Stimulated activated naive B cell treated with anti-CD40 and anti-IgM and Interleukin-4, amounts not matched to agents 10 μg/mL and 1 μg/mL and 100 μg/mL, for 72 hours (primary cell): ENCODE measurements around the gene RIMBP2.
"Not testable (repeated sequence)": the region's sequence is repeated elsewhere in the genome, so short reads cannot be mapped to it uniquely, and the experiment has no call there.

ENCODE experiments used
- ATAC-seq, 2 donors: fragments of 150-1000 bp; cut with Tn5 transposase; replicated peaks; 2 replicates each; pipeline ENCODE4 v1.10.0; 2021; ENCODE audit warnings: moderate library complexity in 1 of 2
- DNase-seq: peaks from one replicate; pipeline ENCODE4 v3.0.0; 2021
- H3K27ac Mint-ChIP-seq: one replicate; pipeline ENCODE4 v1.8.0; 2022; ENCODE audit warnings: mild to moderate bottlenecking, mixed read lengths
- H3K27me3 Mint-ChIP-seq, 2 donors: one replicate each; pipeline ENCODE4 v1.8.0; 2022; ENCODE audit warnings: mixed read lengths in 2 of 2
- H3K36me3 Mint-ChIP-seq, 2 donors: one replicate each; pipeline ENCODE4 v1.8.0; 2022; ENCODE audit warnings: mixed read lengths in 2 of 2, mild to moderate bottlenecking in 1 of 2
- H3K4me1 Mint-ChIP-seq, 2 donors: one replicate each; pipeline ENCODE4 v1.8.0; 2022; ENCODE audit warnings: mixed read lengths in 2 of 2, mild to moderate bottlenecking in 1 of 2
- H3K4me3 Mint-ChIP-seq, 2 donors: one replicate each; pipeline ENCODE4 v1.8.0; 2022; ENCODE audit warnings: mild to moderate bottlenecking in 2 of 2, mixed read lengths in 2 of 2, moderate library complexity in 1 of 2
- H3K9me3 Mint-ChIP-seq, 2 donors: one replicate each; pipeline ENCODE4 v1.8.0; 2022; ENCODE audit warnings: mixed read lengths in 2 of 2, mild to moderate bottlenecking in 1 of 2

Gene RIMBP2

GRCh38 chr12:130658145-130658911, 57.8 kb downstream of the RIMBP2 start:
- DNase-seq (no peak), ATAC-seq (no peak)
- Mint-ChIP-seq H3K27me3 (peaks cover 7 to 14% of the 10 kb centered on the region in 2 donors), H3K4me3 (no peak overlapping the region), H3K4me1 (peaks cover 0 to 3% of the 10 kb centered on the region in 2 donors), H3K9me3 (peaks cover 0 to 9% of the 10 kb centered on the region in 2 donors), H3K36me3 (peaks cover 0 to 2% of the 10 kb centered on the region in 2 donors), H3K27ac (no peak overlapping the region)

- peaks cover 11 to 14% of the 10 kb centered on the region in 2 donors for H3K27me3 Mint-ChIP-seq
- H3K4me1 Mint-ChIP-seq, result no peaks in the 10 kb centered on the region
- DNase-seq (no peak), ATAC-seq (no peak)
- H3K36me3 Mint-ChIP-seq, result peaks cover 0 to 2% of the 10 kb centered on the region in 2 donors
- H3K27ac Mint-ChIP-seq, result no peak overlapping the region
- peaks cover 0 to 9% of the 10 kb centered on the region in 2 donors for H3K9me3 Mint-ChIP-seq
- no peak overlapping the region for H3K4me3 Mint-ChIP-seq
Observed at GRCh38 chr12:130656411-130656810, 59.7 kb downstream of the RIMBP2 start.

GRCh38 chr12:130655881-130656280, 60.2 kb downstream of the RIMBP2 start:
- H3K27ac Mint-ChIP-seq, result no peak overlapping the region
- no peak for ATAC-seq
- H3K36me3 Mint-ChIP-seq, result peaks cover 0 to 2% of the 10 kb centered on the region in 2 donors

GRCh38 chr12:130655010-130655409, 61.1 kb downstream of the RIMBP2 start:
- no peak for ATAC-seq
- Mint-ChIP-seq H3K36me3 (peaks cover 0 to 2% of the 10 kb centered on the region in 2 donors), H3K4me3 (no peak overlapping the region), H3K9me3 (peaks cover 0 to 10% of the 10 kb centered on the region in 2 donors), H3K4me1 (no peaks in the 10 kb centered on the region), H3K27ac (no peak overlapping the region), H3K27me3 (peaks cover 11 to 18% of the 10 kb centered on the region in 2 donors)
- no peak for DNase-seq

More at GRCh38 chr12:130655881-130656280, 60.2 kb downstream of the RIMBP2 start:
- Mint-ChIP-seq H3K4me3 (no peak overlapping the region), H3K9me3 (peaks cover 0 to 9% of the 10 kb centered on the region in 2 donors), H3K27me3 (peaks cover 11 to 14% of the 10 kb centered on the region in 2 donors), H3K4me1 (no peaks in the 10 kb centered on the region)
- no peak for DNase-seq

GRCh38 chr12:130651188-130651959, 64.7 kb downstream of the RIMBP2 start:
- H3K36me3 Mint-ChIP-seq, result peaks cover 0 to 2% of the 10 kb centered on the region in 2 donors
- no peak overlapping the region for H3K27ac Mint-ChIP-seq
- ATAC-seq, result no peak
- H3K4me1 Mint-ChIP-seq, result no peaks in the 10 kb centered on the region
- H3K27me3 Mint-ChIP-seq, result peaks cover 11 to 18% of the 10 kb centered on the region in 2 donors
- H3K4me3 Mint-ChIP-seq, result no peak overlapping the region
- DNase-seq, result no peak
- H3K9me3 Mint-ChIP-seq, result peaks cover 0 to 11% of the 10 kb centered on the region in 2 donors

GRCh38 chr12:130650131-130650530, 66.0 kb downstream of the RIMBP2 start:
- H3K27ac Mint-ChIP-seq, result no peak overlapping the region
- H3K4me3 Mint-ChIP-seq, result no peak overlapping the region
- no peaks in the 10 kb centered on the region for H3K36me3 Mint-ChIP-seq
- ATAC-seq (no peak), DNase-seq (no peak)
- H3K27me3 Mint-ChIP-seq, result peaks cover 5 to 13% of the 10 kb centered on the region in 2 donors
- H3K9me3 Mint-ChIP-seq, result peaks cover 0 to 10% of the 10 kb centered on the region in 2 donors
- H3K4me1 Mint-ChIP-seq, result no peaks in the 10 kb centered on the region

GRCh38 chr12:130649101-130650045, 66.7 kb downstream of the RIMBP2 start:
- H3K9me3 Mint-ChIP-seq, result peaks cover 0 to 6% of the 10 kb centered on the region in 2 donors
- ATAC-seq (no peak), DNase-seq (no peak)
- no peak overlapping the region for H3K4me3 Mint-ChIP-seq
- H3K4me1 Mint-ChIP-seq, result no peaks in the 10 kb centered on the region
- H3K36me3 Mint-ChIP-seq, result no peaks in the 10 kb centered on the region
- H3K27me3 Mint-ChIP-seq, result peaks cover 5 to 7% of the 10 kb centered on the region in 2 donors
- no peak overlapping the region for H3K27ac Mint-ChIP-seq

GRCh38 chr12:130647814-130648213, 68.3 kb downstream of the RIMBP2 start:
- Mint-ChIP-seq H3K4me1 (no peaks in the 10 kb centered on the region), H3K27ac (no peak overlapping the region), H3K27me3 (peaks cover 1 to 4% of the 10 kb centered on the region in 2 donors), H3K4me3 (no peak overlapping the region), H3K36me3 (no peaks in the 10 kb centered on the region), H3K9me3 (peaks cover 3 to 7% of the 10 kb centered on the region in 2 donors)
- no peak for DNase-seq
- no peak for ATAC-seq

GRCh38 chr12:130646716-130647370, 69.3 kb downstream of the RIMBP2 start:
- H3K4me3 Mint-ChIP-seq, result no peak overlapping the region
- DNase-seq, result no peak
- H3K9me3 Mint-ChIP-seq, result peaks cover 3 to 7% of the 10 kb centered on the region in 2 donors
- H3K36me3 Mint-ChIP-seq, result no peaks in the 10 kb centered on the region
- no peak for ATAC-seq
- H3K27me3 Mint-ChIP-seq, result peaks cover 0 to 4% of the 10 kb centered on the region in 2 donors
- no peaks in the 10 kb centered on the region for H3K4me1 Mint-ChIP-seq
- peak overlapping the region; percentile 9 for H3K27ac Mint-ChIP-seq

- not testable (repeated sequence) for ATAC-seq, H3K4me3 Mint-ChIP-seq, H3K27ac Mint-ChIP-seq, H3K4me1 Mint-ChIP-seq, H3K27me3 Mint-ChIP-seq, H3K36me3 Mint-ChIP-seq, H3K9me3 Mint-ChIP-seq, DNase-seq
Observed at GRCh38 chr12:130646191-130646590, 69.9 kb downstream of the RIMBP2 start.

GRCh38 chr12:130645751-130646150, 70.3 kb downstream of the RIMBP2 start:
- H3K27ac Mint-ChIP-seq, result no peak overlapping the region
- H3K9me3 Mint-ChIP-seq, result peaks cover 3 to 7% of the 10 kb centered on the region in 2 donors
- no peaks in the 10 kb centered on the region for H3K36me3 Mint-ChIP-seq
- no peak overlapping the region for H3K4me3 Mint-ChIP-seq
- no peaks in the 10 kb centered on the region for H3K4me1 Mint-ChIP-seq
- peaks cover 0 to 4% of the 10 kb centered on the region in 2 donors for H3K27me3 Mint-ChIP-seq
- no peak for ATAC-seq
- no peak for DNase-seq

GRCh38 chr12:130644566-130644965, 71.5 kb downstream of the RIMBP2 start:
- ATAC-seq (no peak), DNase-seq (no peak)
- Mint-ChIP-seq H3K27ac (no peak overlapping the region), H3K27me3 (no peaks in the 10 kb centered on the region), H3K36me3 (no peaks in the 10 kb centered on the region), H3K9me3 (peaks cover 2 to 7% of the 10 kb centered on the region in 2 donors), H3K4me3 (no peak overlapping the region), H3K4me1 (no peaks in the 10 kb centered on the region)

GRCh38 chr12:130644146-130644545, 72.0 kb downstream of the RIMBP2 start:
- Mint-ChIP-seq H3K4me1 (no peaks in the 10 kb centered on the region), H3K36me3 (no peaks in the 10 kb centered on the region), H3K27me3 (no peaks in the 10 kb centered on the region), H3K27ac (no peak overlapping the region), H3K4me3 (no peak overlapping the region), H3K9me3 (peaks cover 2 to 7% of the 10 kb centered on the region in 2 donors)
- DNase-seq (no peak), ATAC-seq (no peak)
